SKM-1 (cell line): ENCODE results near the gene PDE4B.

ENCODE experiments used
- DNase-seq: peaks from one replicate; lab custom pipeline; 2025; ENCODE audit not compliant: unreplicated experiment; lab: John Stamatoyannopoulos, UW

PDE4B gene

GRCh38 chr1:66253330-66253921 lies 460.7 kb downstream of the PDE4B start:
- peak; percentile 56 for DNase-seq

DNA sequence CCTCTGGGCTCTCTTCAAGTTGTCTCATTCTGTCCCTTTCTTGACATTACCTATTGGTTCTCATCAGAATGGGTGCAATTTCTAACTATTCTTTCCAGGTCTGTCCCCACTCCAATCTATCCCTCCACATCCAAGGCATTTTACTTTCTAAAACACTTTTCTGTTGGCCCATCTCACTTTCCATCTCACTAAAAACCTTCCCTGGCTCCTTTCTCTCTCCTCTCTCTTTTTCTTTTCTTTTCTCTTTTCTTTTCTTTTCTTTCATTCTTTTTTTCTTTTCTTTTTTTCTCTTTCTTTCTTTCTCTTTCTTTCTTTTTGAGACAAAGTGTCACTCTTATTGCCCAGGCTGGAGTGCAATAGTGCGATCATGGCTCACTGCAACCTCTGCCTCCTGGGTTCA lies 462.1 kb downstream of the PDE4B start:
- no peak for DNase-seq

DNA sequence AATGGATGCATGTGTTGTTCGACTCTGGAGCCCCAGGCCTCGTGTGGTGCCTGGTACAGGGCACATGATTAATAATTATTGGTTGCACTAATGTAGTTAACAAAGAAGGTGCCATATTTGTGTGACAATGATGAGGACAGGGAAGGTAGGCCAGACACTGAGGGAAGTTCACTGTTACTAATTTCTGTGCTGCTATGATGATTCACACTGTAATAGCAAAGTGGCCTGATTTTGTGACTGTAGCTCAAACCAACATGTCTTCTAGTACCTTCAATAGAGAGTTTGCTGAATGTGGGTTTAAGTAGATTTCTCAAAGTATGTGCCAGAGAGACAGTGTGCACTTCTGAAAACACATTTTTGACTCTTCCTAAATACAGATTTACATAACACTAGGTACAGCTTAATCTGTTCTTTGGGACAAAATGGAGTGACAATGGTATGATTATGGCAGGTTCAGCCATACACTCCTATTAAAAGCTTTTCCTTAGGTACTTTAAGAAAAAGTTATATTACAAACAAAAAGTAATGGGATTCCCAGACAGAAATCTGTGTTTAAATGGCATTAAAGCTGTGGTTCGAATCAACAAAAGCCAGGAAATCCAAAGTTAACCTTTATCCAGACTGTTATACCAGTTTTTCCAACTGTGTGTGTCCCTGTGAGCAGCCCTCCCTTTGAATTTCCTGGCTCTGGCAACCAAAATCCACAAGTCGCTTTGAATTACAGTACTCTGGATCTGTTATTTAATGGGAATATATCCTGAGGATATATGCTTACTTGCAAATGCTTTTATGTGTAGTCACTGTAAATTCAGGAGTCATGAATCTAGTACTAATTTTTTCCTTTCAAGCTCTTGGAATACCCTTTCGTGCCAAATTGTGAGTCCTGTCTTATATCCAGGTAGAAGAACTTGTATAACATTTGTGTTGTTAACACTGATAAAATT lies 464.2 kb downstream of the PDE4B start:
- DNase-seq, result no peak

DNA sequence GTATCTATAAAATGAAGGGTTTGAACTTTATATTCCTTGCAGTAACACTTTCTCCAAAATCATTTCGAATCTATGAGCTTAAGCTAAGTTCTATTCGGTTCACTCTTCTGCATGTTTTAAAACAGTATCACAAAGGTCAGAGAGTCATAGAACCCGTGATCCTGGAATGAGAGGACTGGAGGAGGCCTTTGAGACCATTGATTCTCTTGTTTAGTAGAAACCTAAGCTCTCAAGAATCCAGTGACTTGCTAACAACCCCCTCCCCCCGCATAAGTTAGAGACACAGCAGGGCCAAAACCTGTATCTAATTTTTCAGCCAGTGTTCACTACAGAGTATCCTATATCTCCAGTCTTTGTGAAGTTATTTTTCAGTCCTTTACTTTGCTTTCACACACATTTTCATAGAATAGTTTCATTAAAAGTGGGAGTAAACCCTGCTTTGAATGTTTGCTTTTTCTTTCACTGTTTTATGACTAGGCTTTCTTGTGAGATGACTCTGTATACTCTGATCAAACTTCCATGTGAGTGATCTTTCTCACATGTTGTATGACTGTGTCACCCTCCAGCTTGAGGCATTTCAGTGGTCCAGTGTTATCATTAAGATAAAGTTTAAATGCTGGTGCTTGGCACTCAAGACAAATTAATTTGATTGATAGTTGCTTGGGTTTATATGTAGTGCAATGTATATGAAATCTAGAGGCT lies 465.9 kb downstream of the PDE4B start:
- DNase-seq, result no peak

DNA sequence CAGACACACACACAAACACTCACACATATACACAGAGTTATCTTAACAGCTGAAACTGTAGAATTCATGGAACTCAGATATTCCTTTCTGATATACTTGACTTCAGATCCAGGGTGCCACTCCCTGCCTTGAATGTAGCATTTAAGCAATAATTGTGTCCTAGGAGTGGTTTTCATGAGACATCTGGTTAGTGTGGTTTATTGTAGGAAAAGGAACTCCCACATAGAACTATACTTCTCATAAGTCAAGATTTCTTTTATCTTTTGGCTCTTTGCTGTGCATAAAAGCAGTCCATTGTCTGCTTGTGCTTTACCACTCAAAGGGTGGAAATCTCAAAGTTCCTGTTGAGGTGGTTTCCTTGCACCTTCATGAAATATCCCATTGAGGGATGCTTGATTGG lies 468.7 kb downstream of the PDE4B start:
- DNase-seq, result no peak

DNA sequence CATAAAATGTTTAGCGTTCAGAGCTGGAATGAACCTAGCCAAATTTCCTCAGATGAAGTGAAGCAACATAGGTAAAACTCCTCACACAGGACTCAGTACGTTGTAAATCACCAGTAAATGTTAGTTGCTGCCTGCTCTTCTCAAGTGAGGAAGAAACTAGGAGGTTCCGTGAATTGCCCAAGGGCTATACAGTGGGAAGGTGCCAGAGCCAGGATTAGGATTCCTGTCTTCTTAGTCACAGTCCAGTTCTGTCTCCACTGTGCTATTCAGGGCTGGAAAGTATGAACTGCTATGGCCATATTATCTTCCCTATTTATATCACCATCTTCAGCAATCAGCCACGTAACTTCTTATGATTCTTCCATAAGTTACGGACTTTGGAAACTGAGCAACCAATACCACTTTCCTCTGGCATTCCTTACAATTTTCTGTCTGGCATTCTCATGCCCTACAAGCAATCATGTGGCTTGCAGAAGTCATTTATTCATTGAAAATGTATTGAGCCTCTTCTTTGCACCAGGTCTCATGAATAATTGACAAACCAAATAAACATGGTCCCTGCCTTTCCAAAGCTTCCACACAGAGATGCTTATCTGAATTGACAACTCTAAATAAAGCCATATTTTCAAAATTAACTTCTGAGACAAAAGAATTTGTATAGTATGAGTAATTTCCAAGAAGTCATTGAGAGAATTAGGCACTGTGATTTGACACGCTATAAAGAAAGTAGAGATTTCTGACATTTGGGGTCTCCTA lies 469.7 kb downstream of the PDE4B start:
- no peak for DNase-seq

DNA sequence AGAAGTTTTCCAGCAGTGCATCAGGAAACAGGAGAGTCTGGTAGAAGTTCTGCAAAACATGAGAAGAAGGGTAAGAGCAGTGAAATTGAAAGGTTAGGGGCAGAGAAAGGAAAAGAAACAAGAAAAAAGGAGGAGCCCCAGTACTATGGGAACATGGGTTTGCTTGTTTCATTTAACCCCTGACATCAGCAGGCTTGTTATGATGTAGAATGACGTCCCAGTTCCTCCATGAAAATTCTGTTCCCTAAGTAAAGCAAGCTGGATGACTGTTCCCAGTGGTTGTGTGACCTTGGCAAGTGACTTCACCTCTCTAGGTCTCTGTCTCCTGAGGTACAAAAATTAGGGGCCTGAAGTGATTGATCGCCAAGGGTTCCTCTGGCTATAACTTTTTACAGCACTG lies 472.6 kb downstream of the PDE4B start:
- no peak for DNase-seq

- DNase-seq, result no peak
Observed at GRCh38 chr1:66265796-66266195, 473.1 kb downstream of the PDE4B start.

- no peak for DNase-seq
Observed at GRCh38 chr1:66266350-66266749, 473.7 kb downstream of the PDE4B start.

- DNase-seq, result no peak
Observed at GRCh38 chr1:66266756-66267155, 474.1 kb downstream of the PDE4B start.

- DNase-seq, result no peak
Observed at GRCh38 chr1:66267201-66267940, 474.7 kb downstream of the PDE4B start.

DNA sequence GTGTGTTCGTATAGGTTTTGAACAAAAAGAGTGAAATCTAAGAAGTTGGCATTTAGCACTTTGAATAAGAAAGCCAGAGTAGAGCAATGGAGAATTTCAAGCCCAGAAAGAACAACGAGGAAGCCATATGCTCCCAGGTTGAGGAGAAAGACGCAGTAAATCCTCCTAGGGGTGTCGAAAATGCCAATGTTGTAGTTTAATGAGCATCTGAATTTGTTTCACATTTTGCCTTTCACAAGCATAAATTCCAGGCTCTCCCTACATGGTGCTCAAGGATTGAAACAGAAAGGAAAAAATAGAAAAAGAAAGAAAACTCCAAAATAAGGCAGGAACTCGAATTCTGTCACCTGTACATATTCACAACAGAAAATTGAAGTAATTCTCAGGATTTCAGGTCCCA lies 476.5 kb downstream of the PDE4B start:
- no peak for DNase-seq

- DNase-seq, result no peak
Observed at GRCh38 chr1:66270119-66270812, 477.6 kb downstream of the PDE4B start.

- no peak for DNase-seq
Observed at GRCh38 chr1:66271216-66271903, 478.7 kb downstream of the PDE4B start.

DNA sequence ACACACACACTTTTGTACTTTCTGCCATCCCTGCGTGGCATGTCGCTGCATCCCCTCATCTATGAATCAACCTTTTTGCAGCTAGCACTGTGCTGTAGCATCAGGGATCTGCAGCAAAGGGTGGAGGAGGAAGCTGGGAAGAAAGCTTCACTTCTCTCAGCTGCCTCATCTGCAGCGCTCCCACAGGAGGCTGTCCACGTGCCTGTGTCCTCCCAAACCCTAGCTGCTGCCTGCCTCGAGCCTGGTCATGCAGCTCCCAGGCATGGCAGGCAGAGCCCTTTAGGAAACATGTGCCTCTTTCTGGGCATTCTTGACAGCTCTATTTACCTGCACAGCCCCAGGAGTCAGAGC lies 479.2 kb downstream of the PDE4B start:
- no peak for DNase-seq

DNA sequence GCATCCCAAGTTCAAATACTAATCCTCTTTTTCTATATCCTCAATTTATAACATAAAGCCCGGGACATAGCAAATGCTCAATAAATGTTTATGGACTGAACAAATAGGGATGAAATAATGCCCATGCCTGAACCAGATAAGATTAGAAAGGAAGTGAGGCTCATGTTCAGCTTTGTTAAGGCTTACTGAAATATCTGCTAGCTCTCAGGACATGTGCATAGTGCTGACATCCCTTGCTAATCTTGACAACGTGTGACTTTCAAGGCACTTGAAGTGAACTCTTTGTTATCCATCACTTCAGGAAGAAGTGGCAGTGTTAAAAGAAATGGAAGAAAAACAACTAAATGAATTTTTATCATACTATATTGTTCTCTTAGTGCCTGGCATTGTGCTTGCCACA lies 481.0 kb downstream of the PDE4B start:
- no peak for DNase-seq

- no peak for DNase-seq
Observed at GRCh38 chr1:66274634-66275033, 481.9 kb downstream of the PDE4B start.

GRCh38 chr1:66275083-66275482 lies 482.4 kb downstream of the PDE4B start:
- no peak for DNase-seq

GRCh38 chr1:66275601-66276023 lies 482.9 kb downstream of the PDE4B start:
- DNase-seq, result no peak
